ENCODE results near the gene TKTL2. TPM values are rescaled to one million over a fixed set of nuclear protein-coding genes. Genes with fewer than 3 reads are reported as not detected.

Gene TKTL2
- total and polyA plus RNA-seq, 3 donors (not counting 1 experiment from before 2014, with no cell fraction given), result not detected

Other genes starting within 250 kb of the TKTL2 start
- gene NPY1R, start 141.2 kb downstream of the TKTL2 start, total RNA-seq, result under 1 TPM in 1 of 2 donors, not detected in 1; 0.67 TPM
- not detected for gene NPY1R, start 141.2 kb downstream of the TKTL2 start, polyA plus RNA-seq
- not detected for gene NPY5R, start 129.9 kb downstream of the TKTL2 start, total RNA-seq
- gene NPY5R, start 129.9 kb downstream of the TKTL2 start, polyA plus RNA-seq, result not detected
- 10 to 100 TPM; 24.0 to 43.9 TPM for gene TMA16, start 20.9 kb upstream of the TKTL2 start, total RNA-seq
- 17.3 TPM for gene TMA16, start 20.9 kb upstream of the TKTL2 start, polyA plus RNA-seq